Breast epithelium (tissue), 4 donors: ENCODE data around the gene ARHGAP10. TPM values are rescaled to one million over a fixed set of nuclear protein-coding genes. Genes with fewer than 3 reads are reported as not detected.
A peak's percentile ranks its signal among the peaks of the same experiment; 100 is the strongest.

ENCODE experiments used
- DNase-seq, 2 donors: peaks; one replicate each; pipeline ENCODE4 v3.0.0-alpha.2; 2019; ENCODE audit warnings: low spot score in 2 of 2
- H3K27ac ChIP-seq, 2 donors: fragments of 200-600 bp; sonication (generic) in 1 of 2; one replicate each; pipeline ENCODE4 v1.5.1; 2016 to 2019; ENCODE audit warnings: mild to moderate bottlenecking in 1 of 2
- H3K27me3 ChIP-seq, 2 donors: fragments of 200-600 bp; sonication (generic) in 1 of 2; one replicate each; pipeline versions ENCODE4 v1.5.1 to v1.6.0; 2017 to 2019; ENCODE audit warnings: control low read depth in 1 of 2, mild to moderate bottlenecking in 1 of 2
- H3K36me3 ChIP-seq: fragments of 200-600 bp; one replicate; pipeline ENCODE4 v1.5.1; 2019
- H3K4me1 ChIP-seq, 2 donors: fragments of 200-600 bp; sonication (generic); one replicate each; pipeline ENCODE4 v1.5.1; 2016 to 2019; ENCODE audit warnings: control low read depth in 1 of 2
- H3K4me3 ChIP-seq, 3 donors: fragments of 200-600 bp; sonication (generic); 1 replicate in 2 of 3; 2 replicates in 1 of 3; pipeline ENCODE4 v1.5.1; 2016 to 2019; ENCODE audit warnings: mild to moderate bottlenecking in 3 of 3, moderate library complexity in 2 of 3
- H3K9me3 ChIP-seq, 2 donors: fragments of 200-600 bp; sonication (generic) in 1 of 2; one replicate each; pipeline ENCODE4 v1.5.1; 2016 to 2019; ENCODE audit warnings: control low read depth in 1 of 2
- POLR2A ChIP-seq: fragments of 450-650 bp; IDR thresholded peaks from one replicate; pipeline ENCODE4 v1.6.1; 2016; ENCODE audit warnings: antibody characterized with exemption, mild to moderate bottlenecking, moderate library complexity
- POLR2AphosphoS5 ChIP-seq, 3 donors: sonication (generic); formaldehyde crosslinking; IDR thresholded peaks; one replicate each; pipeline ENCODE4 v1.6.1; 2017; ENCODE audit warnings: antibody characterized with exemption in 3 of 3
- intact Hi-C: fragments of 100-400 bp; cut with DNase I; formaldehyde crosslinking; loops from one replicate; pipeline ENCODE4 v1.15.1; 2023; ENCODE audit warnings: low total_unique reads
- total RNA-seq, 3 donors: library from RNA; depleted of rRNA; stranded (reverse); fragments of >200 nt; gene quantifications; one replicate each; pipeline ENCODE4 v1.1.0, GENCODE V29; 2016
- TF ChIP-seq, protein P1 (sequence below), 3 donors: fragments of 450-650 bp; IDR thresholded peaks; one replicate each; pipeline ENCODE4 v1.5.1; 2016 to 2017; ENCODE audit warnings: antibody characterized with exemption in 3 of 3, mild to moderate bottlenecking in 3 of 3, moderate library complexity in 3 of 3

ARHGAP10 gene, protein sequence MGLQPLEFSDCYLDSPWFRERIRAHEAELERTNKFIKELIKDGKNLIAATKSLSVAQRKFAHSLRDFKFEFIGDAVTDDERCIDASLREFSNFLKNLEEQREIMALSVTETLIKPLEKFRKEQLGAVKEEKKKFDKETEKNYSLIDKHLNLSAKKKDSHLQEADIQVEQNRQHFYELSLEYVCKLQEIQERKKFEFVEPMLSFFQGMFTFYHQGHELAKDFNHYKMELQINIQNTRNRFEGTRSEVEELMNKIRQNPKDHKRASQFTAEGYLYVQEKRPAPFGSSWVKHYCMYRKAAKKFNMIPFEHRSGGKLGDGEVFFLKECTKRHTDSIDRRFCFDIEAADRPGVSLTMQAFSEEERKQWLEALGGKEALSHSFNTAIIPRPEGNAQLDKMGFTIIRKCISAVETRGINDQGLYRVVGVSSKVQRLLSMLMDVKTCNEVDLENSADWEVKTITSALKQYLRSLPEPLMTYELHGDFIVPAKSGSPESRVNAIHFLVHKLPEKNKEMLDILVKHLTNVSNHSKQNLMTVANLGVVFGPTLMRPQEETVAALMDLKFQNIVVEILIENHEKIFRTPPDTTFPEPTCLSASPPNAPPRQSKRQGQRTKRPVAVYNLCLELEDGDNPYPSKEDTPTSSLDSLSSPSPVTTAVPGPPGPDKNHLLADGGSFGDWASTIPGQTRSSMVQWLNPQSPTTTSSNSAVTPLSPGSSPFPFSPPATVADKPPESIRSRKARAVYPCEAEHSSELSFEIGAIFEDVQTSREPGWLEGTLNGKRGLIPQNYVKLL
- total RNA-seq, result 100 to 1,000 TPM in 1 of 3 donors, 10 to 100 TPM in 2; 49.5 to 138 (median 62.6) TPM

DNA sequence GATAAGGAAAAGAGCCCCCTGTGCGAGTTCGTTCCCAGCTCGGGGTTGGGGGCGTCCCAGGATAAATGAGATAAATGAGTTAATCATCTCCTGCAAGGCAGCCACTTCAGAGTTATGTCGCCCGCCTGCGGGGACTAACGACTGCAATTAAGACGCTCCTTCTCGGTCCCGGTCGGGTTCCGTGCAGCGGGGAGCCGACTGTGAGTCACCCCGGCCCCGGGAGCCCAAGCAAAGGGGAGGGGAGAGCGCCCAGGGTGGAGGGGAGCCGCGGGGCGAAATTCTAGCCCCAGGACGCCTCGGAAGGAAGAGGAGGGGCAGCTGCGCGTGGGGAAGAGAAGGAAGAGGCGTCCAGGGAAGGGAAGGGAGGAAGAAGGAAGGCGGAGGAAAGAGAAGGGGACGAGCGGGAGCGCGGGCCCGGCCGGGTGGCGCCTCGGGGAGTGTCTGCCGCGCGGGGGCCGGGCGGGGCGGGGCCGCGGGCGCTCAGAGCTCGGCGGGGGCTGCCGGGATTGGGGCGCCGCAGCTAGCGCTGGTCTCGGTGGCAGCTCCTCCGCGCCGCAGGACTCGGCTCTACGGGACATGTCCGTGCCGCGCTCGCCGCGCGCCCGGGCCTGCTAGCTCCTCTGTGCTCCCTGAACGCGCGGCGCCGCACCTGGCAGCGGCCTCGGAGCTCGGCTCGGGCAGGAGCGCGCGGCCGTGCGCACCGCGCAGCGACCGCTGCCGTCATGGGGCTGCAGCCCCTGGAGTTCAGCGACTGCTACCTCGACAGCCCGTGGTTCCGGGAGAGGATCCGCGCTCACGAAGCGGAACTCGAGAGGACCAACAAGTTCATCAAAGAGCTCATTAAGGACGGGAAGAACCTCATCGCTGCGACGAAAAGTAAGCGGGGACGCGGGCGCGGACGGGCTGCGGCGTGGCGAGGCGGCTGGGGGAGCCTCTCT lies at the start of gene ARHGAP10:
TSS of gene ARHGAP10 (plus strand) at position 509 of the 938 bp plus-strand sequence. CDS start at position 723, 214 bp downstream.
- Histone ChIP-seq H3K36me3 (no peaks in the 10 kb centered on the region), H3K4me1 (no peaks in the 10 kb centered on the region), H3K4me3 (peak within 1 kb of the TSS; percentile 80 to 88 (median 83)), H3K27ac (peak within 1 kb of the TSS; percentile 91 to 96), H3K27me3 (no peaks in the 10 kb centered on the region), H3K9me3 (no peaks in the 10 kb centered on the region)
- DNase-seq, result peak; percentile 37 to 64
- intact Hi-C loops, result loop anchor here (10.0 kb wide), 2 partner anchors 93 to 133 kb away; no protein-coding TSS in a partner anchor
- TF ChIP-seq, protein P1, sequence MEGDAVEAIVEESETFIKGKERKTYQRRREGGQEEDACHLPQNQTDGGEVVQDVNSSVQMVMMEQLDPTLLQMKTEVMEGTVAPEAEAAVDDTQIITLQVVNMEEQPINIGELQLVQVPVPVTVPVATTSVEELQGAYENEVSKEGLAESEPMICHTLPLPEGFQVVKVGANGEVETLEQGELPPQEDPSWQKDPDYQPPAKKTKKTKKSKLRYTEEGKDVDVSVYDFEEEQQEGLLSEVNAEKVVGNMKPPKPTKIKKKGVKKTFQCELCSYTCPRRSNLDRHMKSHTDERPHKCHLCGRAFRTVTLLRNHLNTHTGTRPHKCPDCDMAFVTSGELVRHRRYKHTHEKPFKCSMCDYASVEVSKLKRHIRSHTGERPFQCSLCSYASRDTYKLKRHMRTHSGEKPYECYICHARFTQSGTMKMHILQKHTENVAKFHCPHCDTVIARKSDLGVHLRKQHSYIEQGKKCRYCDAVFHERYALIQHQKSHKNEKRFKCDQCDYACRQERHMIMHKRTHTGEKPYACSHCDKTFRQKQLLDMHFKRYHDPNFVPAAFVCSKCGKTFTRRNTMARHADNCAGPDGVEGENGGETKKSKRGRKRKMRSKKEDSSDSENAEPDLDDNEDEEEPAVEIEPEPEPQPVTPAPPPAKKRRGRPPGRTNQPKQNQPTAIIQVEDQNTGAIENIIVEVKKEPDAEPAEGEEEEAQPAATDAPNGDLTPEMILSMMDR (IDR thresholded peaks at IDR 0.05), result no peak
- peak; percentile 3 to 31 (median 28) for TF ChIP-seq POLR2AphosphoS5 (IDR thresholded peaks at IDR 0.05)
- TF ChIP-seq POLR2A, result no peak

DNA sequence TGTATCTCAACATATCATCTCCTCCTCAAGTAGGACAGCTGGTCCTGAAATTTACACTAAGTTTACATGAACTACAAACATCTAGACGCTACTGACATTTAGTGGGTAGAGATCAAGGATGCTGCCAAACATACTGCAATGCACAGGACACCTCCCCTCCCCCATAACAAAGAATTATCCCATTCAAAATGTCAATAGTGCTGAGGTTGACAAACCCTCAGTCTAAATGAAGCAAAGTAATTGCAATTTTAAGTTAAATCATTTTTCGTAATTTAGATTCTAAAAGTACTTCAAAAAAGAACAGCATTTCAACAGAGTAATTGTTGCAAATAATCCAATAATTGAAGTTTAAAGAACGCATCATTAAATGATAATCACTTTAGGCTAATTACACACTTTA lies 49.1 kb upstream of the ARHGAP10 start:
- H3K9me3 ChIP-seq, result no peaks in the 10 kb centered on the region
- intact Hi-C loops, result no loop called here
- H3K27me3 ChIP-seq, result no peaks in the 10 kb centered on the region
- no peaks in the 10 kb centered on the region for H3K36me3 ChIP-seq
- no peak for DNase-seq
- H3K4me1 ChIP-seq, result peaks cover 0 to 3% of the 10 kb centered on the region in 2 donors
- peak overlapping the region in 1 of 2 donors; percentile 89 for H3K27ac ChIP-seq
- peak overlapping the region in 2 of 3 donors; percentile 79 for H3K4me3 ChIP-seq
- TF ChIP-seq, protein P1 (IDR thresholded peaks at IDR 0.05), result no peak

DNA sequence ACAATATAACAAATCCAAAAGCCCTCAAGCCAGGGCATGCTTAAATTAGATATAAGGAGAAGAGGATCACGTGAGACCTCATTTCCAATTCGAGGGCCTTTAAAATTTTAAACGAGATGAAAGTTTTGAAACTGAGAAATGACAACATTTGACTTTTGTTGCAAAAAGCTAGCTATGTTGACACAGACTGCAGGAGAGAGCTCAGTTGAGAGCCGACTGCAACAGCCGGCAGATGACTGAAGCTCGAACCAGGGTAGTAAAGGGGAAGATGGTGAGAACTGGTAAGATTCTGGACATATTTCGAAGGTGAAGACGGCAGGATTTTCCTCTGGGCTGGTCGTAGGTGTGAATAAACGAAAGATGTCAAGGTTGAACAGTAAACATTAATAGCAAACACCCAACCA lies 48.7 kb upstream of the ARHGAP10 start:
- TF ChIP-seq POLR2A, result no peak
- TF ChIP-seq, protein P1 (IDR thresholded peaks at IDR 0.05), result no peak
- no peak for TF ChIP-seq POLR2AphosphoS5 (IDR thresholded peaks at IDR 0.05)
- Histone ChIP-seq H3K36me3 (no peaks in the 10 kb centered on the region), H3K9me3 (no peaks in the 10 kb centered on the region), H3K4me3 (peak overlapping the region; percentile 70 to 79 (median 79)), H3K4me1 (peaks cover 0 to 3% of the 10 kb centered on the region in 2 donors), H3K27me3 (no peaks in the 10 kb centered on the region), H3K27ac (peak overlapping the region; percentile 89 to 91)
- intact Hi-C loops, result no loop called here
- no peak for DNase-seq

DNA sequence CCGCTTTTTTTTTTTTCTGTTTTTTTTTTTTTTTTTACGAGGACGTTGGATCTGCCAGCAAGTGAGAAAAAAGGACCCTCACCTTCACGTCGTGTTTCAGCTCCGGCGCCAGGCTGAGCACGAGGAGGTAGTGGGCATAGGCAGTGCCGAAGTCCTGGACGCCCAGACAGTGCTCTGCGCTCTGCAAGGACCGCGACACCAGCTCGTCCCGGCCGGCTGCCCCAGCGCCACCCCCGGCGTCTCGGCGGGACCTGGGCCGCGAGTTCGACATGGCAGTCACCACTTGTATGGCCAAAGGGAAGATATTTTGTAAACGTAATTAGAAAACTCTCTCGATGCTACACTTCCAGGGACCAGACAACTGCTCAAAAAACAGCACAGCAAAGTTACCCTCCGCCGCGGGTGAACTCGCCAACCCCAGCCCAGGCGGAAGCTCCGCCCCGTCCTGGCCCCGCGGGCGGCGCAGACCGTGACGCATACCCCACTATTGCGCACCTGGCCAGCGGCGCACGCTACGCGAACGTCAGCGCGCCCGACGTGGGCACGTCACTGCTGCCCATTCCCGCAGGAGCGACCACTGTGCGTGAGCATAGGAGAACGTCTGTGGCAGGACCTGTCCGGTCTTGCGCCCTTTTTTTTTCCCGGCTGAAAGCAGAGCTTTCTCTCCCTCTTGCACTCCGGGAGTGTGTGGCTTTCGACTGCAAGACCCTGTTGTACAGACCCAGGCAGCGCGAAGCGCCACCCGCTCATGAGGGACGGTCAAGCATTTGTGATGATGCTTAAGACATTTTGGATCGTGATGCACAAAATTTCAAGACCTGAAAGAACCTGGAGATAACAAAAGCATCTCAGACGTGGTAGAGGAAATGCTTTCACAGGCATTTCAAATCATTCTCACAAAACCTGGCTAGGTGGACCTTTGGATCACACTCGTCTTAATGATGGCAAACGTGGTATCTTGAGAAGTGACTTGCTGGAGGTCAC lies 47.9 kb upstream of the ARHGAP10 start, which contains the start of gene PRMT9:
TSS of gene PRMT9 (minus strand) at position 447 of the 984 bp plus-strand sequence. CDS start at position 271, 176 bp downstream.
- H3K4me1 ChIP-seq, result peaks cover 0 to 3% of the 10 kb centered on the region in 2 donors
- H3K36me3 ChIP-seq, result no peaks in the 10 kb centered on the region
- no peaks in the 10 kb centered on the region for H3K9me3 ChIP-seq
- intact Hi-C loops, result no loop called here
- DNase-seq, result peak; percentile 80 to 88
- peak within 1 kb of the TSS; percentile 70 to 79 (median 79) for H3K4me3 ChIP-seq
- TF ChIP-seq POLR2A (peak; percentile 67), POLR2AphosphoS5 (IDR thresholded peaks at IDR 0.05) (peak; percentile 87 to 93 (median 90))
- TF ChIP-seq, protein P1 (IDR thresholded peaks at IDR 0.05), result no peak
- H3K27me3 ChIP-seq, result no peaks in the 10 kb centered on the region
- peak within 1 kb of the TSS; percentile 89 to 91 for H3K27ac ChIP-seq
